ENCODE measurements around the gene SUB1.
A peak's percentile ranks its signal among the peaks of the same experiment; 100 is the strongest.
"Not testable (repeated sequence)": the region's sequence is repeated elsewhere in the genome, so short reads cannot be mapped to it uniquely, and the experiment has no call there.

The SUB1 gene

GRCh38 chr5:32600054-32600622, 14.8 kb downstream of the SUB1 start:
- DNase-seq (ENCODE audit: low spot score) = no peak

GRCh38 chr5:32601623-32602295, 16.4 kb downstream of the SUB1 start:
- no peak for DNase-seq (ENCODE audit: low spot score)

- no peak for DNase-seq (ENCODE audit: low spot score)
These were observed 17.5 kb downstream of the SUB1 start for GRCh38 chr5:32602906-32603305.

GRCh38 chr5:32604800-32605765, 19.7 kb downstream of the SUB1 start:
- DNase-seq (ENCODE audit: low spot score) = no peak

DNA sequence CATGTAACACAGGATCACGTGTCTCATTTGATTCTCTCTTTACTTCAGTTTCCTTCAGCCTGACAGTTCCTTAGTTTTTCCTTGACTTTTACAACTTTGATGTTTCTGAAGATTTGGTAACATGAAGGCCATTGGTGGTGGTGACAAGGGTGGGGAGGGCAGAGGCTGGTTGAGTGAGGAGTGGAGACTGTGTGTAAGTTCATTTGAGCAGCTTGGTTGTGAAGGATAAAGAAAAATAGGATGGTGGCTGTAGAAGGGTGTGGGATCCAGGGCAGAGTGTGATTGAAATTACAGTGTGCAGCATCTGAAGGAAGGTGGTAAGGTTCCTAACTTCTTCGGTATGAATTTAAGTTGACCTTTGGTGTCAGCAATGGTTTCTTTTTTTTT, 20.4 kb downstream of the SUB1 start:
- no peak for DNase-seq (ENCODE audit: low spot score)

- no peak for DNase-seq (ENCODE audit: low spot score)
These were observed 27.0 kb downstream of the SUB1 start for GRCh38 chr5:32612134-32612888.

- peak; percentile 46 for DNase-seq (ENCODE audit: low spot score)
These were observed 27.8 kb downstream of the SUB1 start for GRCh38 chr5:32613050-32613672.

DNA sequence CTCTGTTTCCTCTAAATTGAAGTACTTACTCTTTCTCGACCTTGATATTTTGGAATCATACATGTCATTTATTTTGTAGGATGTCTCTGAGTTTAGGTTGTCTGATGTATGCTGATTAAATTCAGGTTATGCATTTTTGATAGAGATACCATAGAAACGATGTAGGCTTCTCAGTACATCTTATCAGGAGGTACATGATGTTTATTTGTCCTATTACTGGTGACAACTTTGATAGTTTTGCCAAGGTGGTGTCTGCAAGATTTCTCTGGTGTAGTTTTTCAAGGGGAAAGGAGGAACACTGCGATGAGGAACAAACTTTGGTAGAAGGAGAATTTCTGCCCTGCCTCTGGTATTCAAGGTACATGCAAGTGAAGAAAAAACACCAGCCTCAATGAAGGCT, 29.9 kb downstream of the SUB1 start:
- no peak for DNase-seq (ENCODE audit: low spot score)

- DNase-seq (ENCODE audit: low spot score) = no peak
These were observed 33.6 kb downstream of the SUB1 start for GRCh38 chr5:32618962-32619361.

- DNase-seq (ENCODE audit: low spot score) = no peak
These were observed 35.9 kb downstream of the SUB1 start for GRCh38 chr5:32621256-32621655.

GRCh38 chr5:32625106-32625505, 39.7 kb downstream of the SUB1 start:
- DNase-seq (ENCODE audit: low spot score) = no peak

GRCh38 chr5:32625547-32625946, 40.2 kb downstream of the SUB1 start:
- no peak for DNase-seq (ENCODE audit: low spot score)

- DNase-seq (ENCODE audit: low spot score) = no peak
These were observed 42.0 kb downstream of the SUB1 start for GRCh38 chr5:32627219-32627870.

GRCh38 chr5:32628049-32628844, 42.9 kb downstream of the SUB1 start:
- no peak for DNase-seq (ENCODE audit: low spot score)

GRCh38 chr5:32630867-32631491, 45.6 kb downstream of the SUB1 start:
- no peak for DNase-seq (ENCODE audit: low spot score)

DNA sequence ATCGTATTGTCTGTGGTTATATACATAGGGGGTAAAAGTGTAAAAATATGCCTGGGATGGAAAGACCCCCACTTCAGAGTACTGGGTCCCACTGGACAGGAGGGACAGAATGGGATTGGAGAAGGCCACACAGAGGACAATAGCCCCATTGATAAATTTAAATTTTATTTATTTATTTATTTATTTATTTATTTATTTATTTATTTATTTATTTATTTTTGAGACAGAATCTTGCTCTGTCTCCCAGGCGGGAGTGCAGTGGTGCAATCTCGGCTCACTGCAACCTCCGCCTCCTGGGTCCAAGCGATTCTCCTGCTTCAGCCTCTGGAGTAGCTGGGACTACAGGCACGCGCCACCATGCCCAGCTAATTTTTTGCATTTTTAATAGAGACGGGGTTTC, 47.7 kb downstream of the SUB1 start:
- not testable (repeated sequence) for DNase-seq (ENCODE audit: low spot score)

DNA sequence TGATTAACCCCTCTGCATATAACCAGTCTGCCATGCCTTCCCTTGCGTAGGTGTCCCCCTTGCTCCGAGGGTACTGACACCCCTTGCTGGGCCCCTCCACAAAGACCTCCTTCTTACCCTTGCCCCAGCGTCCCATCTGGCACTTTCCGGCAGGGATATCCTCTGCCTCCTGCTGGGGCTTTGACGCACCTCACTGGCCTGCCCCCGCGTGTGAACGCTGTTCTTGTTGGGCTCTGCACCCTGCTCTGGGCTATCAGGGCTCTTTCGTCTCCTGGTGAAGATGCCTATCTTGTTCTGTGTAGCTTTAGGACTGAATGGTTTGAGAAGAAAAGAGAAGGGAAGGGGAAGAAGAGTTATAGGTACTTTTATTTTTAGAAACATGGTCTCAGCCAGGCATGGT, 53.0 kb downstream of the SUB1 start:
- no peak for DNase-seq (ENCODE audit: low spot score)

GRCh38 chr5:32639943-32640342, 54.6 kb downstream of the SUB1 start:
- DNase-seq (ENCODE audit: low spot score) = no peak

GRCh38 chr5:32642276-32643002, 57.1 kb downstream of the SUB1 start:
- DNase-seq (ENCODE audit: low spot score) = no peak
